Chondrocyte (in vitro differentiated cells): ENCODE results near the gene CTIF. TPM values are rescaled to one million over a fixed set of nuclear protein-coding genes. Genes with fewer than 3 reads are reported as not detected.

Experiments used
- DNase-seq: peaks from one replicate; pipeline ENCODE4 v3.0.0; 2021; ENCODE audit warnings: mixed read lengths, low spot score
- H3K27ac Mint-ChIP-seq: one replicate; pipeline ENCODE4 v1.8.0; 2021; ENCODE audit warnings: mild to moderate bottlenecking, moderate library complexity, mixed read lengths; ENCODE audit not compliant: unreplicated experiment
- H3K27me3 Mint-ChIP-seq: 2 replicates; pipeline ENCODE4 v1.8.0; 2021; ENCODE audit warnings: low read depth, mixed read lengths
- H3K36me3 Mint-ChIP-seq: 2 replicates; pipeline ENCODE4 v1.8.0; 2021; ENCODE audit warnings: low read depth, mixed read lengths
- H3K4me1 Mint-ChIP-seq: 2 replicates; pipeline ENCODE4 v1.8.0; 2021; ENCODE audit warnings: low read depth, mild to moderate bottlenecking, mixed read lengths
- H3K4me3 Mint-ChIP-seq: one replicate; pipeline ENCODE4 v1.8.0; 2021; ENCODE audit warnings: mild to moderate bottlenecking, moderate library complexity, mixed read lengths; ENCODE audit not compliant: unreplicated experiment
- H3K9me3 Mint-ChIP-seq: 2 replicates; pipeline ENCODE4 v1.8.0; 2021; ENCODE audit warnings: low read depth, mixed read lengths
- total RNA-seq: library from RNA; stranded (reverse); gene quantifications from 3 replicates; pipeline ENCODE4 v1.2.1, GENCODE V29; 2021
- TF ChIP-seq, protein P1 (sequence below): fragments of 200-600 bp; sonication (generic); IDR thresholded peaks from 2 replicates; pipeline ENCODE4 v1.5.0; 2021; ENCODE audit warnings: antibody characterized with exemption, mild to moderate bottlenecking, moderate library complexity

Gene CTIF
- total RNA-seq, 1 donor from 2014 or later, result 184 TPM

DNA sequence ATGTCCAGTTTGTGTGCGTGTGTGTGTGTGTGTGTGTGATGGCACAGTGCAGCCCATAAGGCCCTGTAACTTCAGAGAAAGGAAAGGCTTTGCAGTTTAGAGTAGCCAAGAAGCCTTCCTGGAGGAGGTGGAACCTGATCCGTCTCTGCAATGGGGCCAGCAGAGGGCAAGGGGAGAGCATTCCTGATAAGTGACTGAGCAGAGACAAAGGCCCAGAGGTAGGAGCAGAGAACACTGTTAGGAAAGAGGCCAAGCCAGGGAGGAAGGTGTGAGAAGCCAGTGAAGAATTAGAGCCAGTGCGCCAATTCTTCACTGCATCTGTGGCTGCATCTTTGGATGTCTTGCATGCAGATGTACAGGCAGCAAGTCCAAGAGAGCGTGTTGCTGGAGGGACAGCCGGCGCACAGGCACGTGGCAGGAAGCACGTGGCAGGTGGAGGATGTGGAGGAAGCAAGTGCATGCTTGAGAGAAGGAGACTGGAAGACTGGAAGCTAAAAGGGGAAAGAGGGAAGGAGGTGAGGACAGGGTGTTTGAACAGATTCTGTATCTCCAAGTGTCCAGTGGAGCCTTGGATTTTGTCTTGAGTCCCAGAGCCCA lies 196.3 kb downstream of the CTIF start:
- Mint-ChIP-seq H3K9me3 (no peaks in the 10 kb centered on the region), H3K27ac (peak overlapping the region; percentile 73), H3K36me3 (peaks cover 12% of the 10 kb centered on the region), H3K4me1 (peaks cover 69% of the 10 kb centered on the region), H3K27me3 (no peaks in the 10 kb centered on the region), H3K4me3 (no peak overlapping the region)
- TF ChIP-seq, protein P1, sequence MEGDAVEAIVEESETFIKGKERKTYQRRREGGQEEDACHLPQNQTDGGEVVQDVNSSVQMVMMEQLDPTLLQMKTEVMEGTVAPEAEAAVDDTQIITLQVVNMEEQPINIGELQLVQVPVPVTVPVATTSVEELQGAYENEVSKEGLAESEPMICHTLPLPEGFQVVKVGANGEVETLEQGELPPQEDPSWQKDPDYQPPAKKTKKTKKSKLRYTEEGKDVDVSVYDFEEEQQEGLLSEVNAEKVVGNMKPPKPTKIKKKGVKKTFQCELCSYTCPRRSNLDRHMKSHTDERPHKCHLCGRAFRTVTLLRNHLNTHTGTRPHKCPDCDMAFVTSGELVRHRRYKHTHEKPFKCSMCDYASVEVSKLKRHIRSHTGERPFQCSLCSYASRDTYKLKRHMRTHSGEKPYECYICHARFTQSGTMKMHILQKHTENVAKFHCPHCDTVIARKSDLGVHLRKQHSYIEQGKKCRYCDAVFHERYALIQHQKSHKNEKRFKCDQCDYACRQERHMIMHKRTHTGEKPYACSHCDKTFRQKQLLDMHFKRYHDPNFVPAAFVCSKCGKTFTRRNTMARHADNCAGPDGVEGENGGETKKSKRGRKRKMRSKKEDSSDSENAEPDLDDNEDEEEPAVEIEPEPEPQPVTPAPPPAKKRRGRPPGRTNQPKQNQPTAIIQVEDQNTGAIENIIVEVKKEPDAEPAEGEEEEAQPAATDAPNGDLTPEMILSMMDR, result no peak
- DNase-seq, result no peak

DNA sequence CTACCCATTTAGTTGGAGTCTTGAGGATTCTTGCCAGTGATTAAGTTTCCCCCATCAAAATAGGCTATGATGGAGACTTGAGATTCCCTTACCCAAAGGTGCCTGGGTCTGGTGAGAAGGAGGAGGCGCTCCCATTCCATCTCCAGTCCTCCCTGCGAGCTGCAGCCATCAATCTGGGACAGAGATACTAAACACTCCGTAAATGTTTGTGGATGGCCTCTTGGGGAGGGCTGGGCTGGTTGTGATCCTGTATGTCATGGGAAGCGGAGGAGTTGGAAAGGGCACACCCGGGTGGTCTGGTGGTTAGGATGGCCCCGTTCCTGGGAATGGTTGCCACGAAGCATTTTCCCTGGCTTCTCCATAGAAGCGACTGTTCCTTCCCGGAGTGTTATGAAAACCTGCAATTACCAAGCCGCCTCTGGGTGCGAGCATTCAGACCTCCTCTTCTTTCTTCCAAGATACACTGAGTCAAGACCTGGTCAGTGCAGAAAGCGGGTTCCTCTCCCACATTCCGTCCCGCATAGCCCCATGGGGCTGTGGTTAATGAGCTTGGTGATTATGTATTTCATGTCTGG lies 196.9 kb downstream of the CTIF start:
- Mint-ChIP-seq H3K4me3 (no peak overlapping the region), H3K27ac (peak overlapping the region; percentile 58), H3K4me1 (peaks cover 75% of the 10 kb centered on the region), H3K27me3 (no peaks in the 10 kb centered on the region), H3K36me3 (peaks cover 12% of the 10 kb centered on the region), H3K9me3 (no peaks in the 10 kb centered on the region)
- no peak for DNase-seq
- TF ChIP-seq, protein P1, result no peak

DNA sequence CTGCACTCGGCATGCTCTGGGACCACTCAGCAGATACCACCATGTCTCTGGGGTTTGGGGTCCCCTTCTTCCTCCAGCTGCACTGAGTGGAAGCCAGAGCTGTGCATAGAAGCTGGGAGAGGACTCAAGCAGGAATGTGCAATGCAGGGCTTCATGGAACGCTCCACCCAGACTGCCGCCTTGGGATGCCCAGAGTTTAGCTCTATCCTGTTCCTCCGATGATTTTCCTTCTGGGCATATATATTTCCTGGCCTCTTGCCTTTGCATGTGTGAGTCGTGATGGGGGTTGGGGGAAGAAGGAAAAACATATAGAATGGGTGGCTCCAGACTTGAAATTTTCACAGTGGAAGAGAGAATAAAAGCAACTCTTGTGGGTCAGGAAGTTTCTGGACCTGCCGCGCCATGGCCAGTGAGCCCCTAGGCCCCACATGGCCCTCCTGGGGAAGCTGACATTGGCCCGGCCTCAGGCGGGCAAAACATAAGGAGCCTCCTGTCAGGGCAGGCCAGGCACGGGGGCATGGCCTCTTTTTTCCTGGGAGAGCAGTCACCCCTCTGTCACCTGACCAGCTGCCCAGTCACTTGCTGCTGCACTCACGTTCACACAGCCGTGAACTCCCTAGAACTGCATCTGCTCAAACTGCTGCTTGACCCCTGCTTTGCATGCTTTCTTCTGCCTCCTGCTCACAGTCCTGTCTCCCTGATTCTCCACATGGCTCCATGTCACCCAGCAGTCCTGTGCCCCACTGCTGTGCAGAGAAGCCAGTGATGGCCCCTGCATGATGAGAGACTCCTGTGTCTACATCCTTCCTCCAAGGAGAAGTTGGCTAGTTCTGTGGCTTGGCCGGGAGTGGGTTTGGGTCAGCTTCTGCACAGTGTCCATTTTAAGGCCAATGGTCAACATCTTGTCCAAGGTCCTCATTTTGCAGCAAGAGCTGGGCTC lies 197.8 kb downstream of the CTIF start:
- H3K27me3 Mint-ChIP-seq, result no peaks in the 10 kb centered on the region
- H3K4me3 Mint-ChIP-seq, result no peak overlapping the region
- H3K27ac Mint-ChIP-seq, result peak overlapping the region; percentile 62
- DNase-seq, result no peak
- peaks cover 79% of the 10 kb centered on the region for H3K4me1 Mint-ChIP-seq
- H3K36me3 Mint-ChIP-seq, result peaks cover 12% of the 10 kb centered on the region
- TF ChIP-seq, protein P1, result no peak
- H3K9me3 Mint-ChIP-seq, result no peaks in the 10 kb centered on the region

DNA sequence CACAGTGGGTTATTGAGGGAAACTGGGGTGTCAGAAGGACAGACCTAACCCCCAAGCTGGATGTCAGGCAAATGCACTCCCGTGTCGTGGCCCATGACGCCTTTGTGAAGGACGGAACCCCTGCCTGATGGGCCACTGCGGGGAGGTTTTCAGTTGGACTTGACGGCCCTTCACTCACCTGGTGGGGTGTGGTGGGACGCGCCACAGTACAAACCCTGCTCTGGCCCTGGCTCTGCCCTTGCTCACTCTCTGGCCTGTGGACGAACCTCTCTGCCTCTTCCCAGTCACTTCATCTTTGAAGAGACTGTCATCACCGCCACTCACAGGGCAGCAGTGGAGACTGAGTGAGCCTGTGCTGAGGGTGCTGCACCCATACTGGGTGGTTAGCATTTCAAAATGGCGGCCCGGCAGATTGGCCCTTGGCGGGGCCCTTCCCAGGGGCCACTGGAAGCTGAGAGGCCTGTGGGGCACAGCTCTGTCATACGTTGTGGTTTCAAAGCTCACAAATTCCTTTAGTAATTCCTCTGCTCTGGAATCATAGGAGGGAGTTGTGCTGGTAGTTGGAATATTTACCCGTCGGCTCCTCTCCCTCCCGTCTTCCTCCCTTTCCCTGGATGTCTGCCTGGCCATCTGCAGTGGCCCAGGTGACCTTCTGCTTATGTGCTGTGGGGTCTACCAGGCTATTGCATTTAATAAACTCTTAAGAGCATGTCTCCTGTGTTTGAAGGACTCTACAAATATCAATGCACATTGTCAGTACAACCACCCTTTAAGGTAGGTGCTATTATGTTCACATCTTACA lies 200.6 kb downstream of the CTIF start:
- DNase-seq, result no peak
- no peak overlapping the region for H3K4me3 Mint-ChIP-seq
- H3K27ac Mint-ChIP-seq, result peak overlapping the region; percentile 54
- H3K9me3 Mint-ChIP-seq, result no peaks in the 10 kb centered on the region
- TF ChIP-seq, protein P1, result no peak
- H3K27me3 Mint-ChIP-seq, result no peaks in the 10 kb centered on the region
- H3K4me1 Mint-ChIP-seq, result peaks cover 87% of the 10 kb centered on the region
- H3K36me3 Mint-ChIP-seq, result peaks cover 8% of the 10 kb centered on the region

DNA sequence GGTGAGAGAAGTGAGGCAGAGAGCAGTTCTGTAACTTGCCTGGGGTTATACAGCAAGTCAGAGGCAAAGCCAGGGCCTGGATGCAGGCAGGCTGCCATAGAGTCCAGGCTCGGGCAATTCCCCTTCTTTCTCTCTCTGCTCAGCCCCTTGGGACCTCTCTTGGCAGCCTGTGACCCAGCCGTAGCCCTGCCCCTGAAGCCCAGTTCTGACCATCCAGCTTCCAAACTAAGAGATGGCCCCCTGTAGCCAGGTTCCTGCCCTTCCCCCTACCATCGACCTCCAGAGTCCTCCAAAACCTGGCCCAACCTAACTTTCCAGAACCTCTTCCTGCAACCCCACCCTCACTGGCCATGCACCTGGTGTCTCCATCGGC lies 201.2 kb downstream of the CTIF start:
- Mint-ChIP-seq H3K4me1 (peaks cover 88% of the 10 kb centered on the region), H3K27me3 (no peaks in the 10 kb centered on the region), H3K36me3 (peaks cover 8% of the 10 kb centered on the region), H3K27ac (peak overlapping the region; percentile 72), H3K4me3 (no peak overlapping the region), H3K9me3 (no peaks in the 10 kb centered on the region)
- TF ChIP-seq, protein P1, result no peak
- peak; percentile 48 for DNase-seq
